Spleen (tissue), 13 donors: ENCODE results near the gene IGSF5. TPM values are rescaled to one million over a fixed set of nuclear protein-coding genes. Genes with fewer than 3 reads are reported as not detected.
"Not testable (repeated sequence)": the region's sequence is repeated elsewhere in the genome, so short reads cannot be mapped to it uniquely, and the experiment has no call there.

ENCODE experiments used
- DNase-seq: peaks from one replicate; pipeline ENCODE4 v3.0.0-alpha.2; 2020
- H3K27ac ChIP-seq, 8 donors: fragments of 200-600 bp; sonication (generic) in 7 of 8; 1 replicate in 4 of 8; 2 replicates in 4 of 8; pipeline versions ENCODE4 v1.5.0 to v1.8.0; 2016 to 2021; ENCODE audit warnings: inconsistent platforms in 4 of 8, mild to moderate bottlenecking in 4 of 8, moderate library complexity in 1 of 8
- H3K27me3 ChIP-seq, 7 donors: fragments of 200-600 bp; sonication (generic) in 6 of 7; replicated peaks in 1 of 7; 1 replicate in 4 of 7; 2 replicates in 3 of 7; pipeline versions ENCODE4 v1.5.0 to v1.8.0; 2016 to 2021; ENCODE audit warnings: inconsistent platforms in 3 of 7, mild to moderate bottlenecking in 1 of 7
- H3K36me3 ChIP-seq, 6 donors: fragments of 200-600 bp; sonication (generic) in 5 of 6; 1 replicate in 4 of 6; 2 replicates in 2 of 6; pipeline versions ENCODE4 v1.5.0 to v1.8.0; 2016 to 2021; ENCODE audit warnings: inconsistent platforms in 2 of 6
- H3K4me1 ChIP-seq, 6 donors: fragments of 200-600 bp; sonication (generic) in 5 of 6; 1 replicate in 3 of 6; 2 replicates in 3 of 6; pipeline versions ENCODE4 v1.5.0 to v1.8.0; 2016 to 2021; ENCODE audit warnings: inconsistent platforms in 3 of 6
- H3K4me3 ChIP-seq, 8 donors: fragments of 200-600 bp; sonication (generic) in 7 of 8; 1 replicate in 4 of 8; 2 replicates in 4 of 8; pipeline versions ENCODE4 v1.5.0 to v1.8.0; 2016 to 2021; ENCODE audit warnings: inconsistent platforms in 4 of 8, mild to moderate bottlenecking in 4 of 8, moderate library complexity in 2 of 8
- H3K9me3 ChIP-seq, 8 donors: fragments of 200-600 bp; sonication (generic) in 7 of 8; 1 replicate in 4 of 8; 2 replicates in 4 of 8; pipeline versions ENCODE4 v1.5.0 to v1.8.0; 2016 to 2021; ENCODE audit warnings: inconsistent platforms in 4 of 8
- CTCF ChIP-seq, 11 experiments: fragments of 200-600 bp in 7 of 11; fragments of 450-650 bp in 4 of 11; sonication (generic) in 4 of 11; IDR thresholded peaks in 8 of 11; conservative IDR thresholded peaks in 3 of 11; 1 replicate in 7 of 11; 2 replicates in 4 of 11; pipeline versions ENCODE4 v1.4.0 to v1.8.0; 2016 to 2021; ENCODE audit warnings: antibody characterized with exemption in 11 of 11, inconsistent platforms in 4 of 11, mild to moderate bottlenecking in 1 of 11
- POLR2A ChIP-seq, 3 donors: fragments of 450-650 bp; IDR thresholded peaks; one replicate each; pipeline ENCODE4 v1.5.1; 2017; ENCODE audit warnings: antibody characterized with exemption in 3 of 3, mild to moderate bottlenecking in 1 of 3
- POLR2AphosphoS5 ChIP-seq, 3 donors: sonication (generic); formaldehyde crosslinking; IDR thresholded peaks; one replicate each; pipeline ENCODE4 v1.5.1; 2017; ENCODE audit warnings: antibody characterized with exemption in 3 of 3
- WGBS, 5 donors: extraction: QIAGEN DNeasy Blood & Tissue Kit in 3 of 5; methylation state at CpG; one replicate each; pipeline versions ENCODE4 v1.1.5 to v1.1.7; 2013 to 2018; 5-methylcytosine and 5-hydroxymethylcytosine counted together
- intact Hi-C: fragments of 100-400 bp; cut with DNase I; formaldehyde crosslinking; loops from one replicate; pipeline ENCODE4 v1.15.0; 2023; ENCODE audit warnings: low total_unique reads
- long read RNA-seq, 2 donors: transcript quantifications; one replicate each; lab custom pipeline, GENCODE V29; 2026
- polyA plus RNA-seq, 3 donors: library from polyadenylated mRNA; stranded (reverse); fragments of 200-250 nt; gene quantifications; one replicate each; pipeline ENCODE4 v1.2.1, GENCODE V29; 2013
- total RNA-seq, 7 donors: library from RNA; depleted of rRNA in 3 of 7; stranded (reverse); fragments of >200 nt in 3 of 7; fragmentation: NEBNext Ultra II Directional in 4 of 7; extraction: Animal tissue kit (Norgen Biotek cat#: 25700) in 4 of 7; gene quantifications; one replicate each; pipeline versions ENCODE4 v1.1.0 to v1.2.1, GENCODE V29; 2016 to 2021
- donor health status: healthy with polysubstance abuse.
- donor health status: DM: no; HTN: no; CAD: no; lungs with moderate emphysema.
- donor health status: DM: no; HTN: no; CAD: no.
- donor health status: Bipolar disorder and iron deficiency.
- donor health status: healthy.
- donor health status: DM: no; HTN: no; CAD: no.
- donor health status: DM: yes; HTN: yes; CAD: no.

Gene IGSF5
- total RNA-seq (under 1 TPM in 2 of 7 donors, not detected in 5; 0.23 to 0.39 TPM), polyA plus RNA-seq (under 1 TPM; 0.03 to 0.10 (median 0.04) TPM)
- long read RNA-seq, donor 1, result 0 reads
- long read RNA-seq, donor 2, result 0 reads

DNA sequence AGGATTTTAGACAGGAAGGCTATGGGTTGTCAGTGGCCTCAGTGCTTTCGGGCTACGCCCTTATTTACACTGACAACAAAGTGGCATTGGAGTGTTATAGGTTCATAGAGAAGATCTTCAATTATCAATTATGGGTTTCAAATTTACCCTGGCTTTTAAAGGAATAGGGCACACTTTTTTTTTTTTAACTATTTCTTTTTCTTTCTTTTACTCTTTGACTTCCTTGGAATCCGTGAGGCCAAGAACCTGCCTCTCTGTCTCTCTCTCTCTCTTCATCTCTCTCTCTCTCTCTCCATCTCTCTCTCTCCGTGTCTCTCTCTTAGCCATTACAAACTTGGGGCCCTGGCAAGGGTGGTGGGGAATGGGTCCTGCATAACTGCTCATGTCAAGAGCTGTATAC lies at the start of gene IGSF5:
IGSF5 (plus strand) TSS at position 301 of the 400 bp plus-strand sequence. CDS start 327 bp downstream, outside the sequence.
- intact Hi-C loops, DNase-seq, H3K4me1 ChIP-seq, H3K9me3 ChIP-seq, H3K36me3 ChIP-seq, H3K27ac ChIP-seq, H3K27me3 ChIP-seq, H3K4me3 ChIP-seq: not testable (repeated sequence)
- WGBS, 5 donors, result 78 to 96% (median 89%) methylated on average over 4 of the region's 4 CpGs

DNA sequence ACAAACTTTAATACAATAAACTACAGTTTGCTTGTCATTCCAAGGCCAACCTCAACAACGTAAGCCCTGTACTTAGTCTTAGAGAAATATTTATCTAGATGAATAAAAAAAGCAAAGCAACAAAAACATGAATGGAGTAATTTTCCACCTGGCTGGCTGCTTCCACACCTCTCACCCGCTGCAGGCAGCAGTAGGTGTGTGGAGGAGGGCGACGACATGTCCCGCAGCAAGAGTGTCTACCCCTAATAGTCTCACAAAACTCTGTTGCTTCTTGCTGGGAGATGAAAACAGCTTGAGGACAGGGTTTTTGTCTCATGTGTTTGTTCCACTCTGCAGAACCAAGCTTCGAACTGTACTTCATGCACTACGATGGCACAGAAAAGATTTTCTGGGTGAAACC lies 48.8 kb upstream of the IGSF5 start:
- intact Hi-C loops, result no loop called here
- no peaks in the 10 kb centered on the region for H3K36me3 ChIP-seq
- H3K4me3 ChIP-seq, result no peak overlapping the region
- no peaks in the 10 kb centered on the region for H3K4me1 ChIP-seq
- no peak overlapping the region for H3K27ac ChIP-seq
- no peak for DNase-seq
- peaks cover 0 to 13% (median 0%) of the 10 kb centered on the region in 7 donors for H3K27me3 ChIP-seq
- no peaks in the 10 kb centered on the region for H3K9me3 ChIP-seq
- 87 to 96% (median 92%) methylated on average over 7 of the region's 7 CpGs for WGBS, 5 donors
- TF ChIP-seq POLR2A (IDR thresholded peaks at IDR 0.05) (no peak), CTCF (IDR thresholded peaks at IDR 0.05 in 8 of 11, conservative IDR thresholded peaks at IDR 0.05 in 3 of 11) (no peak), POLR2AphosphoS5 (IDR thresholded peaks at IDR 0.05) (no peak)

GRCh38 chr21:39696618-39697017 lies 48.4 kb upstream of the IGSF5 start:
- Histone ChIP-seq H3K4me3 (no peak overlapping the region), H3K27me3 (peaks cover 0 to 13% (median 0%) of the 10 kb centered on the region in 7 donors), H3K4me1 (no peaks in the 10 kb centered on the region), H3K9me3 (no peaks in the 10 kb centered on the region), H3K27ac (no peak overlapping the region), H3K36me3 (no peaks in the 10 kb centered on the region)
- 71 to 81% (median 78%) methylated on average over 4 of the region's 4 CpGs for WGBS, 5 donors
- intact Hi-C loops, result no loop called here
- DNase-seq, result no peak
- TF ChIP-seq POLR2A (IDR thresholded peaks at IDR 0.05), result no peak
- no peak for TF ChIP-seq CTCF (IDR thresholded peaks at IDR 0.05 in 8 of 11, conservative IDR thresholded peaks at IDR 0.05 in 3 of 11)
- TF ChIP-seq POLR2AphosphoS5 (IDR thresholded peaks at IDR 0.05), result no peak

GRCh38 chr21:39700318-39700717 lies 44.7 kb upstream of the IGSF5 start:
- peaks cover 0 to 20% (median 13%) of the 10 kb centered on the region in 8 donors for H3K9me3 ChIP-seq
- no peaks in the 10 kb centered on the region for H3K4me1 ChIP-seq
- H3K27ac ChIP-seq, result no peak overlapping the region
- TF ChIP-seq CTCF (IDR thresholded peaks at IDR 0.05 in 8 of 11, conservative IDR thresholded peaks at IDR 0.05 in 3 of 11) (no peak), POLR2A (IDR thresholded peaks at IDR 0.05) (no peak), POLR2AphosphoS5 (IDR thresholded peaks at IDR 0.05) (no peak)
- peaks cover 0 to 19% (median 0%) of the 10 kb centered on the region in 7 donors for H3K27me3 ChIP-seq
- no peaks in the 10 kb centered on the region for H3K36me3 ChIP-seq
- no peak for DNase-seq
- H3K4me3 ChIP-seq, result no peak overlapping the region
- intact Hi-C loops, result no loop called here
- 52 to 73% (median 62%) methylated on average over 2 of the region's 2 CpGs for WGBS, 5 donors

DNA sequence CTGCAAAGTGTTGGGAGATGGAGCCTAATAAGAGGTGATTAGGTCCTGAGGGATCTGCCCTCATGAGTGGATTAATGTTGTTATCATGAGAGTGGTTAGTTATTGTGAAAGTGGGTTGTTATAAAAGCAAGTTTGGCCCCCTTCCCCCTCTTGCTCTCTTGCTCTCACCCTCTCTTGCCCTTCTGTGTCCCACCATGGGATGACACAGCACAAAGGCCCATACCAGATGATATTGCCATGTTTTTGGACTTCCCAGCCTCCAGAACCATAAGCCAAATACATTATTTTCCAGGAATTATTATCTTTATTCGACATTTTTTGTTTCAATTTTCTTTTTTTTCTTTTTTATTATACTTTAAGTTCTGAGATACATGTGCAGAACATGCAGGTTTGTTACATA lies 41.4 kb upstream of the IGSF5 start:
- no peaks in the 10 kb centered on the region for H3K36me3 ChIP-seq
- TF ChIP-seq POLR2A (IDR thresholded peaks at IDR 0.05) (no peak), CTCF (IDR thresholded peaks at IDR 0.05 in 8 of 11, conservative IDR thresholded peaks at IDR 0.05 in 3 of 11) (no peak), POLR2AphosphoS5 (IDR thresholded peaks at IDR 0.05) (no peak)
- no peak for DNase-seq
- intact Hi-C loops, result no loop called here
- H3K27me3 ChIP-seq, result peaks cover 0 to 19% (median 0%) of the 10 kb centered on the region in 7 donors
- no peak overlapping the region for H3K27ac ChIP-seq
- WGBS, 5 donors, result 55 to 82% (median 68%) methylated on average over 1 of the region's 1 CpG
- H3K4me3 ChIP-seq, result no peak overlapping the region
- H3K9me3 ChIP-seq, result peaks cover 0 to 20% (median 13%) of the 10 kb centered on the region in 8 donors
- no peaks in the 10 kb centered on the region for H3K4me1 ChIP-seq
